ENCODE data around the gene PAQR3. TPM values are rescaled to one million over a fixed set of nuclear protein-coding genes. Genes with fewer than 3 reads are reported as not detected.

PAQR3 gene
- total RNA-seq, 3 donors from 2014 or later = 13.1 to 25.8 (median 18.7) TPM

- intact Hi-C loops (cut with DNase I; ENCODE audit: low total_unique reads) = no loop called here
- H3K27ac ChIP-seq = no peak overlapping the region
- no peak for TF ChIP-seq POLR2AphosphoS5 (IDR thresholded peaks at IDR 0.05)
These were observed 14.0 kb upstream of the PAQR3 start for GRCh38 chr4:78953231-78953630.

GRCh38 chr4:78951862-78952472, 12.7 kb upstream of the PAQR3 start:
- TF ChIP-seq POLR2A (IDR thresholded peaks at IDR 0.05) (no peak), CTCF (IDR thresholded peaks at IDR 0.05) (peak; percentile 47 to 71 (median 54))
- H3K36me3 ChIP-seq = no peaks in the 10 kb centered on the region
- H3K27me3 ChIP-seq = no peaks in the 10 kb centered on the region
- no peaks in the 10 kb centered on the region for H3K4me1 ChIP-seq
- no peaks in the 10 kb centered on the region for H3K9me3 ChIP-seq
- no peak overlapping the region for H3K4me3 ChIP-seq
- intact Hi-C loops (cut with DNase I; ENCODE audit: low total_unique reads) = no loop called here
- H3K27ac ChIP-seq = no peak overlapping the region
- DNase-seq (ENCODE audit: low spot score in 2 of 2) = no peak

More at GRCh38 chr4:78953231-78953630, 14.0 kb upstream of the PAQR3 start:
- H3K4me1 ChIP-seq = no peaks in the 10 kb centered on the region
- H3K27me3 ChIP-seq = no peaks in the 10 kb centered on the region
- no peaks in the 10 kb centered on the region for H3K36me3 ChIP-seq
- no peaks in the 10 kb centered on the region for H3K9me3 ChIP-seq
- H3K4me3 ChIP-seq = no peak overlapping the region
- DNase-seq (ENCODE audit: low spot score in 2 of 2) = no peak

DNA sequence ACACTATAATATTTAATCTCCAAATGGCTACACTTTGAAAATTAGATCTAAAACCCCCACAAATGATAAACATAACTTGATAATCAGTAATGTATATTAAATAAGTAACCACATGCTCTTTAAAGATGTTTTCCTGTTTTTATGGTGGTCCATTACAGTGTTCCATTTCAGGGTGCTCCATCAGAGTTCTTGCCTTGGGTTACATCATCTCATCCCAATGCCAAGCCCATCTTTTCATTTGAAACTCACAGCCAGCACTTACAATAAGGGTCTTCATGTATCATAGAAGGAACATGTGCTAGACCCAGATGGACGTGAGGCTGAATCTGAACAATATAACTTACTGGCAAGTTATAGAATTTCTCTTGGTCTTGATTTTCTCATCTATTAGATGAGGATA, 10.5 kb upstream of the PAQR3 start:
- no peaks in the 10 kb centered on the region for H3K4me1 ChIP-seq
- no peaks in the 10 kb centered on the region for H3K36me3 ChIP-seq
- intact Hi-C loops (cut with DNase I; ENCODE audit: low total_unique reads) = no loop called here
- no peak overlapping the region for H3K27ac ChIP-seq
- H3K4me3 ChIP-seq = no peak overlapping the region
- no peaks in the 10 kb centered on the region for H3K9me3 ChIP-seq
- TF ChIP-seq POLR2A (IDR thresholded peaks at IDR 0.05) (no peak), CTCF (IDR thresholded peaks at IDR 0.05) (no peak), POLR2AphosphoS5 (IDR thresholded peaks at IDR 0.05) (no peak)
- DNase-seq (ENCODE audit: low spot score in 2 of 2) = no peak
- no peaks in the 10 kb centered on the region for H3K27me3 ChIP-seq

GRCh38 chr4:78945651-78946179, 6.5 kb upstream of the PAQR3 start:
- H3K9me3 ChIP-seq = no peaks in the 10 kb centered on the region
- H3K27me3 ChIP-seq = no peaks in the 10 kb centered on the region
- H3K36me3 ChIP-seq = no peaks in the 10 kb centered on the region
- DNase-seq (ENCODE audit: low spot score in 2 of 2) = no peak
- intact Hi-C loops (cut with DNase I; ENCODE audit: low total_unique reads) = no loop called here
- no peak for TF ChIP-seq CTCF (IDR thresholded peaks at IDR 0.05)
- TF ChIP-seq POLR2AphosphoS5 (IDR thresholded peaks at IDR 0.05) = no peak
- TF ChIP-seq POLR2A (IDR thresholded peaks at IDR 0.05) = no peak
- H3K4me3 ChIP-seq = no peak overlapping the region
- H3K27ac ChIP-seq = no peak overlapping the region
- no peaks in the 10 kb centered on the region for H3K4me1 ChIP-seq

DNA sequence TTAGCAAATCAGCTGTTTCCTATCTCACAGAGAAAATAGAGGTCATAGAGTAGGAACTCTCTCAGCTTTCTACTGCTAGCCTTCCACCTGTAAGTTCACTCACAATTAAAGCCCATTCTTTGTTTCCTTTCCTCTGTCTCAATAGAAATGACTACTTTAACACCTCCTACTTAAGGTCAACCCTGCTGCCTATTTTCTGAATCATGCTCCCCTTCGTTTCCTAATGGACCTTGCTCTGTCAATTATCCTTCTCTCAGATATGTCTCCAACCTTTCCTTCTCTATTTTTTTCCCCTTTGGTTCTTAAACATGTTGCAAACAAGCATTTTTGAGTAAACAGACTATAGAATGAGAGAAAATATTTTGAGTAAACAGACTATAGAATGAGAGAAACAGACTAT, 5.1 kb upstream of the PAQR3 start:
- no peak for TF ChIP-seq POLR2A (IDR thresholded peaks at IDR 0.05)
- TF ChIP-seq CTCF (IDR thresholded peaks at IDR 0.05) = no peak
- no peak for TF ChIP-seq POLR2AphosphoS5 (IDR thresholded peaks at IDR 0.05)

More for the DNA sequence above, 5.1 kb upstream of the PAQR3 start:
- no peak overlapping the region for H3K4me3 ChIP-seq
- no peaks in the 10 kb centered on the region for H3K36me3 ChIP-seq
- intact Hi-C loops (cut with DNase I; ENCODE audit: low total_unique reads) = no loop called here
- H3K4me1 ChIP-seq = no peaks in the 10 kb centered on the region
- DNase-seq (ENCODE audit: low spot score in 2 of 2) = no peak
- no peaks in the 10 kb centered on the region for H3K27me3 ChIP-seq
- H3K27ac ChIP-seq = no peak overlapping the region
- no peaks in the 10 kb centered on the region for H3K9me3 ChIP-seq

All from breast epithelium (tissue), 4 donors.